HG02852 (cell line): ENCODE results near the gene FRAT2.
"Not testable (repeated sequence)": the region's sequence is repeated elsewhere in the genome, so short reads cannot be mapped to it uniquely, and the experiment has no call there.

ENCODE experiments used
- ATAC-seq: cut with Tn5 transposase; IDR thresholded peaks from one replicate; pipeline ENCODE4 v1.9.1; 2021; ENCODE audit warnings: mild to moderate bottlenecking, moderate library complexity; ENCODE audit not compliant: unreplicated experiment

FRAT2 gene

GRCh38 chr10:97292097-97292861 lies 42.2 kb downstream of the FRAT2 start, which contains the start of gene ARHGAP19:
ARHGAP19 (minus strand) TSS chr10:97292637; CDS start chr10:97292627, 10 bp downstream.
- peak; percentile 94 for ATAC-seq

- ATAC-seq, result no peak
Measured at GRCh38 chr10:97291357-97292096, 43.0 kb downstream of the FRAT2 start.

GRCh38 chr10:97290576-97291356 lies 43.8 kb downstream of the FRAT2 start:
- not testable (repeated sequence) for ATAC-seq

- not testable (repeated sequence) for ATAC-seq
Measured at GRCh38 chr10:97290076-97290475, 44.5 kb downstream of the FRAT2 start.
